22Rv1 (cell line): ENCODE measurements around the gene TRPC6.

Experiments used
- ZFX ChIP-seq: fragments of 450-650 bp; IDR thresholded peaks from 2 replicates; pipeline ENCODE4 v1.6.1; 2017; ENCODE audit warnings: antibody characterized with exemption, borderline replicate concordance
- TF ChIP-seq, protein P1 (sequence below): fragments of 450-650 bp; IDR thresholded peaks from 2 replicates; pipeline ENCODE4 v1.5.1; 2017; ENCODE audit warnings: mild to moderate bottlenecking

DNA sequence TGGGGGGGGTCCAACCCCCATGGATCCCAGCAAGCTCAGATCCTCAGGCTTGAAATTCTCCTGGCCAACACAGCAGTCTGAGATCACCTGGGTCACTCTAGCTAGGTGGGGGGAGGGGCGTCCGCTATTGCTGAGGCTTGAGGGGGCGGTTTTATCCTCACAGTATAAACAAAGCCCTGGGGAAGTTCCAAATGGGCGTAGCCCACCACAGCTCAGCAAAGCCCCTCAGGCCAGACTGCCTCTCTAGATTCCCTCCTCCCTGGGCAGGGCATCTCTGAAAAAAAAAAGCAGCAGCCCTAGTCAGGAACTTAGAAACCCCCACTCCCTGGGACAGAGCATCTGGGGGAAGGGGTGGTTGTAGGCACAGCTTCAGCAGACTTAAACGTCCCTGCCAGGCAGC is 16.7 kb downstream of the TRPC6 start:
- TF ChIP-seq, protein P1, sequence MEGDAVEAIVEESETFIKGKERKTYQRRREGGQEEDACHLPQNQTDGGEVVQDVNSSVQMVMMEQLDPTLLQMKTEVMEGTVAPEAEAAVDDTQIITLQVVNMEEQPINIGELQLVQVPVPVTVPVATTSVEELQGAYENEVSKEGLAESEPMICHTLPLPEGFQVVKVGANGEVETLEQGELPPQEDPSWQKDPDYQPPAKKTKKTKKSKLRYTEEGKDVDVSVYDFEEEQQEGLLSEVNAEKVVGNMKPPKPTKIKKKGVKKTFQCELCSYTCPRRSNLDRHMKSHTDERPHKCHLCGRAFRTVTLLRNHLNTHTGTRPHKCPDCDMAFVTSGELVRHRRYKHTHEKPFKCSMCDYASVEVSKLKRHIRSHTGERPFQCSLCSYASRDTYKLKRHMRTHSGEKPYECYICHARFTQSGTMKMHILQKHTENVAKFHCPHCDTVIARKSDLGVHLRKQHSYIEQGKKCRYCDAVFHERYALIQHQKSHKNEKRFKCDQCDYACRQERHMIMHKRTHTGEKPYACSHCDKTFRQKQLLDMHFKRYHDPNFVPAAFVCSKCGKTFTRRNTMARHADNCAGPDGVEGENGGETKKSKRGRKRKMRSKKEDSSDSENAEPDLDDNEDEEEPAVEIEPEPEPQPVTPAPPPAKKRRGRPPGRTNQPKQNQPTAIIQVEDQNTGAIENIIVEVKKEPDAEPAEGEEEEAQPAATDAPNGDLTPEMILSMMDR = no peak
- TF ChIP-seq ZFX = no peak
